Activated CD4-positive, alpha-beta T cell treated with anti-CD3 and anti-CD28 coated beads, Interleukin-2, amount 10 ng/mL, durations not matched to agents 7 days and 5 days (primary cell): Measurements from ENCODE around the gene SSBP3. TPM values are rescaled to one million over a fixed set of nuclear protein-coding genes. Genes with fewer than 3 reads are reported as not detected.

Source experiments
- CTCF ChIA-PET: fragments of 350-600 bp; sonication (Branson Sonifier 250); formaldehyde crosslinking; loops from one replicate; lab custom pipeline; 2021; ENCODE audit warnings: antibody characterized with exemption; lab: Charles Lee
- POLR2A ChIA-PET: fragments of 350-600 bp; sonication (Branson Sonifier 250); formaldehyde crosslinking; loops from one replicate; lab custom pipeline; 2021; ENCODE audit warnings: antibody characterized with exemption; lab: Charles Lee
- DNase-seq: peaks from one replicate; pipeline ENCODE4 v3.0.0-alpha.2; 2020
- H3K27ac Mint-ChIP-seq: one replicate; pipeline ENCODE4 v1.8.0; 2021; ENCODE audit warnings: mild to moderate bottlenecking, moderate library complexity, mixed read lengths
- H3K27me3 Mint-ChIP-seq: one replicate; pipeline ENCODE4 v1.8.0; 2021; ENCODE audit warnings: mixed read lengths
- H3K36me3 Mint-ChIP-seq: one replicate; pipeline ENCODE4 v1.8.0; 2021; ENCODE audit warnings: low read depth, mixed read lengths
- H3K4me1 Mint-ChIP-seq: one replicate; pipeline ENCODE4 v1.8.0; 2021; ENCODE audit warnings: mixed read lengths
- H3K4me3 Mint-ChIP-seq: one replicate; pipeline ENCODE4 v1.8.0; 2021; ENCODE audit warnings: mild to moderate bottlenecking, moderate library complexity, mixed read lengths
- H3K9me3 Mint-ChIP-seq: one replicate; pipeline ENCODE4 v1.8.0; 2021; ENCODE audit warnings: mixed read lengths
- total RNA-seq, 2 experiments: library from RNA; stranded (reverse); gene quantifications; one replicate each; pipeline ENCODE4 v1.2.3, GENCODE V29; 2021

Gene SSBP3
- total RNA-seq, 2 experiments from 2014 or later = 93.4 to 127 TPM

- H3K9me3 Mint-ChIP-seq = no peaks in the 10 kb centered on the region
- H3K27ac Mint-ChIP-seq = peak overlapping the region; percentile 90
- no peak for DNase-seq
- H3K4me3 Mint-ChIP-seq = peak overlapping the region; percentile 93
- peaks cover 18% of the 10 kb centered on the region for H3K36me3 Mint-ChIP-seq
- CTCF ChIA-PET = interaction anchor here (0.9 to 2.3 kb wide), 5 partner anchors 8 to 337 kb away, joined by 3 to 11 read pairs (median 5); no protein-coding TSS in a partner anchor
- no peaks in the 10 kb centered on the region for H3K27me3 Mint-ChIP-seq
- POLR2A ChIA-PET = interaction anchor here (0.7 kb wide), 1 partner anchor 390 kb away, joined by 3 read pairs; no protein-coding TSS in a partner anchor
- H3K4me1 Mint-ChIP-seq = peaks cover 59% of the 10 kb centered on the region
These were observed 2.2 kb upstream of the SSBP3 start for GRCh38 chr1:54408147-54409066.

- Mint-ChIP-seq H3K4me1 (peaks cover 59% of the 10 kb centered on the region), H3K36me3 (peaks cover 23% of the 10 kb centered on the region), H3K27me3 (no peaks in the 10 kb centered on the region), H3K9me3 (no peaks in the 10 kb centered on the region), H3K4me3 (peak overlapping the region; percentile 93), H3K27ac (peak overlapping the region; percentile 90)
- peak; percentile 82 for DNase-seq
- ChIA-PET POLR2A (interaction anchor here (0.6 to 0.7 kb wide), 2 partner anchors 123 to 391 kb away, joined by 3 read pairs; no protein-coding TSS in a partner anchor), CTCF (interaction anchor here (0.6 to 2.3 kb wide), 6 partner anchors 9 to 362 kb away, joined by 3 to 11 read pairs (median 4); no protein-coding TSS in a partner anchor)
These were observed 1.4 kb upstream of the SSBP3 start for GRCh38 chr1:54407404-54408146.

GRCh38 chr1:54407154-54407403, 885 bp upstream of the SSBP3 start:
- POLR2A ChIA-PET = interaction anchor here (0.6 kb wide), 1 partner anchor 122 kb away, joined by 3 read pairs; no protein-coding TSS in a partner anchor
- Mint-ChIP-seq H3K4me3 (peak overlapping the region; percentile 93), H3K27ac (peak overlapping the region; percentile 90), H3K27me3 (no peaks in the 10 kb centered on the region), H3K9me3 (no peaks in the 10 kb centered on the region), H3K4me1 (peaks cover 62% of the 10 kb centered on the region), H3K36me3 (peaks cover 28% of the 10 kb centered on the region)
- CTCF ChIA-PET = interaction anchor here (0.6 to 2.3 kb wide), 6 partner anchors 10 to 362 kb away, joined by 3 to 11 read pairs (median 4); no protein-coding TSS in a partner anchor
- DNase-seq = no peak

- Mint-ChIP-seq H3K9me3 (no peaks in the 10 kb centered on the region), H3K36me3 (peaks cover 40% of the 10 kb centered on the region), H3K27ac (no peak overlapping the region), H3K4me1 (peaks cover 72% of the 10 kb centered on the region), H3K4me3 (peak overlapping the region; percentile 93), H3K27me3 (no peaks in the 10 kb centered on the region)
- POLR2A ChIA-PET = interaction anchor here (0.7 kb wide), 1 partner anchor 74 kb away, joined by 5 read pairs; no protein-coding TSS in a partner anchor
- CTCF ChIA-PET = interaction anchor here (1.0 to 2.3 kb wide), 2 partner anchors 25 to 81 kb away, joined by 3 to 11 read pairs; no protein-coding TSS in a partner anchor
- no peak for DNase-seq
These were observed 298 bp downstream of the SSBP3 start for GRCh38 chr1:54405898-54406293.

- Mint-ChIP-seq H3K4me1 (peaks cover 72% of the 10 kb centered on the region), H3K27ac (peak overlapping the region; percentile 72), H3K4me3 (peak overlapping the region; percentile 93), H3K36me3 (peaks cover 45% of the 10 kb centered on the region), H3K27me3 (no peaks in the 10 kb centered on the region), H3K9me3 (no peaks in the 10 kb centered on the region)
- POLR2A ChIA-PET = no interaction called here
- CTCF ChIA-PET = interaction anchor here (0.8 to 1.0 kb wide), 2 partner anchors 24 to 402 kb away, joined by 3 to 4 read pairs; no protein-coding TSS in a partner anchor
- peak; percentile 14 for DNase-seq
These were observed 976 bp downstream of the SSBP3 start for GRCh38 chr1:54404939-54405897.

GRCh38 chr1:54404263-54404662, 1.9 kb downstream of the SSBP3 start:
- ChIA-PET CTCF (interaction anchor here (0.8 to 2.2 kb wide), 3 partner anchors 25 to 85 kb away, joined by 3 to 8 read pairs (median 4); no protein-coding TSS in a partner anchor), POLR2A (interaction anchor here (0.6 kb wide), 1 partner anchor 184 kb away, joined by 3 read pairs; no protein-coding TSS in a partner anchor)
- peak overlapping the region; percentile 70 for H3K27ac Mint-ChIP-seq
- peaks cover 71% of the 10 kb centered on the region for H3K4me1 Mint-ChIP-seq
- no peak for DNase-seq
- peak overlapping the region; percentile 81 for H3K4me3 Mint-ChIP-seq
- no peaks in the 10 kb centered on the region for H3K27me3 Mint-ChIP-seq
- no peaks in the 10 kb centered on the region for H3K9me3 Mint-ChIP-seq
- peaks cover 52% of the 10 kb centered on the region for H3K36me3 Mint-ChIP-seq

GRCh38 chr1:54403808-54404261, 2.4 kb downstream of the SSBP3 start:
- ChIA-PET CTCF (interaction anchor here (0.6 to 2.2 kb wide), 4 partner anchors 15 to 86 kb away, joined by 3 to 8 read pairs (median 4); no protein-coding TSS in a partner anchor), POLR2A (interaction anchor here (0.6 kb wide), 1 partner anchor 184 kb away, joined by 3 read pairs; no protein-coding TSS in a partner anchor)
- H3K27me3 Mint-ChIP-seq = no peaks in the 10 kb centered on the region
- H3K4me3 Mint-ChIP-seq = peak overlapping the region; percentile 81
- peaks cover 56% of the 10 kb centered on the region for H3K36me3 Mint-ChIP-seq
- H3K4me1 Mint-ChIP-seq = peaks cover 70% of the 10 kb centered on the region
- no peak for DNase-seq
- no peaks in the 10 kb centered on the region for H3K9me3 Mint-ChIP-seq
- H3K27ac Mint-ChIP-seq = peak overlapping the region; percentile 54

GRCh38 chr1:54403405-54403804, 2.8 kb downstream of the SSBP3 start:
- Mint-ChIP-seq H3K27me3 (no peaks in the 10 kb centered on the region), H3K27ac (peak overlapping the region; percentile 37), H3K9me3 (no peaks in the 10 kb centered on the region), H3K4me1 (peaks cover 68% of the 10 kb centered on the region), H3K4me3 (peak overlapping the region; percentile 81), H3K36me3 (peaks cover 61% of the 10 kb centered on the region)
- no peak for DNase-seq
- ChIA-PET POLR2A (no interaction called here), CTCF (interaction anchor here (0.5 to 2.2 kb wide), 4 partner anchors 15 to 1855 kb away, joined by 3 to 8 read pairs (median 4); no protein-coding TSS in a partner anchor)

- Mint-ChIP-seq H3K4me1 (peaks cover 68% of the 10 kb centered on the region), H3K4me3 (peak overlapping the region; percentile 81), H3K27me3 (no peaks in the 10 kb centered on the region), H3K9me3 (no peaks in the 10 kb centered on the region), H3K27ac (no peak overlapping the region), H3K36me3 (peaks cover 66% of the 10 kb centered on the region)
- CTCF ChIA-PET = interaction anchor here (0.5 to 2.2 kb wide), 3 partner anchors 14 to 1854 kb away, joined by 3 to 8 read pairs (median 3); no protein-coding TSS in a partner anchor
- POLR2A ChIA-PET = no interaction called here
- no peak for DNase-seq
These were observed 3.3 kb downstream of the SSBP3 start for GRCh38 chr1:54402896-54403295.

GRCh38 chr1:54401799-54402198, 4.4 kb downstream of the SSBP3 start:
- no peaks in the 10 kb centered on the region for H3K27me3 Mint-ChIP-seq
- H3K4me3 Mint-ChIP-seq = no peak overlapping the region
- H3K36me3 Mint-ChIP-seq = peaks cover 68% of the 10 kb centered on the region
- no peak overlapping the region for H3K27ac Mint-ChIP-seq
- DNase-seq = no peak
- POLR2A ChIA-PET = no interaction called here
- no peaks in the 10 kb centered on the region for H3K9me3 Mint-ChIP-seq
- peaks cover 66% of the 10 kb centered on the region for H3K4me1 Mint-ChIP-seq
- CTCF ChIA-PET = interaction anchor here (1.0 kb wide), 1 partner anchor 312 kb away, joined by 3 read pairs; no protein-coding TSS in a partner anchor

- POLR2A ChIA-PET = no interaction called here
- no peak overlapping the region for H3K27ac Mint-ChIP-seq
These were observed 5.9 kb downstream of the SSBP3 start for GRCh38 chr1:54400329-54400728.

More at GRCh38 chr1:54400329-54400728, 5.9 kb downstream of the SSBP3 start:
- Mint-ChIP-seq H3K36me3 (peaks cover 78% of the 10 kb centered on the region), H3K9me3 (no peaks in the 10 kb centered on the region), H3K27me3 (no peaks in the 10 kb centered on the region), H3K4me1 (peaks cover 69% of the 10 kb centered on the region), H3K4me3 (no peak overlapping the region)
- CTCF ChIA-PET = no interaction called here
- DNase-seq = no peak
